Activated T-cell treated with anti-CD3 and anti-CD28 coated beads, Interleukin-2, amount 50 U/mL, for 1 hour (primary cell): Measurements from ENCODE around the gene CEBPG.

Source experiments
- DNase-seq: peaks from one replicate; pipeline ENCODE4 v3.0.0-alpha.2; 2020

CEBPG gene

DNA sequence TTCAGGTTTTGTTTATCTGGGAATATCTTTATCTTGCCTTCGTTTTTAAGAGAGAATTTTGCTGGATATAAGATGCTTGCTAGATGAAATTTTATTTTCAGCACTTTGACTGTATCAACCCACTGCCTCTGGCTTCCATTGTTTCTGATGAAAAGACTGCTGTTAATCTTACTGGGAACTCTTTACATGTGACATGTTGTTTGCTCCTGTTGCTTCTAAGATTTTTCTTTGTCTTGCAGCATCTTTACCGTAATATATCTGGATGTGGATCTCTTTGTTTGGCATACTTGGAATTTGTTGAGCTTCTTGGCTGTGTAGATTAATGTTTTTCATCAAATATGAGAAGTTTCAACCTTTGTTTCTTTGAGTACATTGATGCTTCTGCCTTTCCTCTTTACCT, 18.0 kb upstream of the CEBPG start:
- no peak for DNase-seq

DNA sequence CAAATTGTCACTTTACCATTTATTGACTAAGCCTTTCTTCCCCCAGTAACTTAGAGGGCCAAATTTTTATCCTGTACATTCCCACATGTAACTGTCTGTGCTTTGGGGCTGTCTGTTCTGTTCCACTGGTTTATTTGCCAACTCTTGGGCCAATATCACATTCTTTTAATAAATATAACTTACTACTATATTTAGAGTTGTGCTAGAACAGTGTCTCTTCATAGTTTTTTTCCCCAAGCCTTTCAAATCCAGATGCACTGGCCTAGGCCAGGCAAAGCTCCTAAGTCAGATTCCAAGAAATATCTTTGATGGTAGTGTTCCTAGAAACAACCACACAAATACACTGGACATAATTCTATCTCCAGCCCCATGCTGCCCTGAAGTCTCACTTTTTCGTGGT, 16.0 kb upstream of the CEBPG start:
- no peak for DNase-seq

DNA sequence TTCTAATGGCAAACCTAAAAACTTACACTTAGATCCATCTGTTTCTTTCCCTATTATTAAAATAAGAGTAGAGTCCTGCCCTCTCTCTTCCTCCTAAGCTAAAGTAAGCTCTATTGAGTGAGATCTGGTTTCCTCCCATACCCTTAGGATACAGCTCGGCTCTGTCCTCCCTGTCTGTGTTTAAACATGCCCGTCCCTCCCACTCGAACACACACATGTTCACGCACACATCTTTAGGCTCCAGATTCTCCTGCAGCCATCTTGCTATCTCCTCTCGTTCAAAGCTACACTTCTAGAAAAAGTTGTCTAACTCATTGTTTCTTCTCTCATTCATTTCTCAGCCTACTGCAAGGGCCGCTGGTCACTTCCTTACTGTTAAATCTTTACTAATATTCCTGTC, 15.1 kb upstream of the CEBPG start:
- DNase-seq = no peak

DNA sequence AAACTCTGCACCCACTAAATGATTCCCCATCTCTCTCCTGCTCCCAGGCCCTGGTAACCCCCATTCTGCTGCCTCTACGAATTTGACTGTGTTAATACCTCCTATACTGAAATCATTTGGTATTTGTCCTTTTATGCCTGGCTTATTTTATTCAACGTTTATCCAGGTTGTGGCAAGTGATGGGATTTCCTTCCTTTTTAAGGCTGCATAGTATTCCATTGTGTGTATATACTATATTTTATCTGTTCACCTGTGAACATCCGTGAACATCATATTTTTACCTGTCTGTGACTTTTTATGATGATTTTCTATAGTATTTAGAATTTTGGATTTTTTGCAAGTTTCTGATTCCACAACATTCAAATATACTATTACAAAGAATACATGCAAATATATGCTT, 13.9 kb upstream of the CEBPG start:
- no peak for DNase-seq

DNA sequence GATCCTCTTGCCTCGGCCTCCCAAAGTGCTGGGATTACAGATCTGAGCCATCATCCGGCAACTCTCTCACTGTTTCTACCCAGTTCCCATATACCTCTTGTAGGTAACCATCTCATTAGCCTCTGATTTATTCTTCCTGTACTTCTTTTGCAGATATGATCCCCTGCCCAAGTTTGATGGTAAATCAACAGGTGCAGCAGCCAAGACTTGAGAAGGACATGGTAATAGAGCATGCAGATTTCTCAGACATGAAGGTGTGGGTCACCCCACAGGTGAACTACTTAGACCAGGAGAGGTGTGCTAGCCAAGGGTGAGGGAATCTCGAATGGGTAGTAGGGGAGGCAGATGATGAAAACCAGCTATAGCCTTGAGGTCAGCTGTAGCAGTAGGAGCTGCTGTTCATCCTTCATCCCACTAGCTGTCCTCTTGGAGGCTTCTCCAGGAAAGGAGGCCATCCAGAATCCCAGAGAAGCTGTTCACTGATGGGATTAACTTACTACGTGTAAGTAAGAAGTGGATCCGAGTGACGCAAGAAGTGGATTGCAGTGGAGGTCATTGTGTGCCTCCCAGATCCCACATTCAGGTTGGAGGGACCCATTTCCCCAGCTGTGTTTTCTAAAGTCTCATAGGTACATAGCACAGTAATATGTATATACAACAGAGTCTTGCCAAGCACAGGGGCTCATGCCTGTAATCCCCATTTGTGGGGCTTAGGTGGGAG, 10.8 kb upstream of the CEBPG start:
- DNase-seq = no peak

DNA sequence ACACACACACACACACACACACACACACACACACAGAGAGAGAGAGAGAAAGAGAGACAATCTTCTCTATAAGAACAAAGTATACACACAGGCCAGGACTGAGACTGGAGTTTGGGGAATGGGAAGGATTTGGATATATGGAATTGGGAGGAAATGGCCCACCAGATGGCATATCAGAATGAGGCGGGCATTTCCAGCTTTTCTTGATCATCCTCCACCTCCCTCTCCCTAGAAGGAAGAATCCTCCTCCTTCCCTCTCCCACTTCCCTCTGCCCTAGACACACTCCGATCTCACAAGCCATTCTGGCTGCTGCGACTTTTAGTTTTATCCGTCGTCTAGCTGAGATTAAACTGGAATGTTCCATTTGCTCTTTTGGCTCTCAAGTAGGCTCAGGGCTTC, 10.0 kb upstream of the CEBPG start:
- no peak for DNase-seq

DNA sequence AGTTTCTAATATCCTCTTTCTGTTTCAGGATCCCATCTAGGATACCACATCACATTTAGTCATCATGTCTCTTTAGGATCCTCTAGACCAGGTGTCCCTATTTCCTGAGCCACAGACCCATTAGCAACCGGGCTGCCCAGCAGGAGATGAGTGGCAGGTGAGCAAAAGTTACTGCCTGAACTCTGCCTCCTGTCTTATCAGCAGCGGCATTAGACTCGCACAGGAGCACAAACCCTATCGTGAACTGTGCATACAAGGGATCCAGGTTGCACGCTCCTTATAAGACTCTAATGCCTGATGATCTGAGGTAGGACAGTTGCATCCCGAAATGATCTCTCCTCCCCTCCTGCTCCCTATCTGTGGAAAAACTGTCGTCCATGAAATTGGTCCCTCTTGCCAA, 7.8 kb upstream of the CEBPG start:
- no peak for DNase-seq

DNA sequence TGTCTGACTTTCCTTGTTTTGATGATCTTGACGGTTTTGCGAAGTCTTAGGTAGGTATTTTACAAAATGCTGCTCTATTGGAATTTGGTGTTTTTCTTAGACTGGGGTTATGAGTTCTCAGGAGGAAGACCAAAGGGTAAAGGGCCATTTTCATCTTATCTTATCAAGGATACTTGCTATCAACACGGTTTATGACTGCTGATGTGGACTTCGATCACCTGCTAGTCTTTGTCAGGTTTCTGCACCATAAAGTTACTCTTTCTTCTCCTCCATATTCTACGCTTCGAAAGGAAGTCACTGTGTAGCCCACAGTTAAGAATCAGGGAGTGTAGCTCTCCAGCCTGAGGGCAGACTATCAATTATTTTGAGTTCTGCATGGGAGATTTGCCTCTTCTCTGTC, 7.4 kb upstream of the CEBPG start:
- DNase-seq = no peak

DNA sequence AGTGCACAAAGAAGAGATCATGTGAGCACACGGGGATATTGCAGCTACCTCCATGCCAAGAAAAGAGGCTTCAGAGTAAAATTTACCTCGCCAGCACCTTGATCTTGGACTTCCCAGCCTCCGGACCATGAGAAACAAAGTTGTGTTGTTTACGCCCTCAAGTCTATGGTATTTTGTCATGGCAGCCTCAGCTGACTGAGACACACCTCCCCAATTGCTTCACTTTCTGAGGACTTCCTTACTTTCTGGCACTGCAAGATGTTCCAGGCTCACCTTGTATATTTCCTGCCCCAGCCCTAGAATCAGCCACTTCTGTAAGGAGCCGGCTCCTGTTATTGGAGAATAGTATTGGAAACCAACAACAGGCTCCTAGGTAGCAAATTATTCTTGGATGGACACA, 6.6 kb upstream of the CEBPG start:
- no peak for DNase-seq

DNA sequence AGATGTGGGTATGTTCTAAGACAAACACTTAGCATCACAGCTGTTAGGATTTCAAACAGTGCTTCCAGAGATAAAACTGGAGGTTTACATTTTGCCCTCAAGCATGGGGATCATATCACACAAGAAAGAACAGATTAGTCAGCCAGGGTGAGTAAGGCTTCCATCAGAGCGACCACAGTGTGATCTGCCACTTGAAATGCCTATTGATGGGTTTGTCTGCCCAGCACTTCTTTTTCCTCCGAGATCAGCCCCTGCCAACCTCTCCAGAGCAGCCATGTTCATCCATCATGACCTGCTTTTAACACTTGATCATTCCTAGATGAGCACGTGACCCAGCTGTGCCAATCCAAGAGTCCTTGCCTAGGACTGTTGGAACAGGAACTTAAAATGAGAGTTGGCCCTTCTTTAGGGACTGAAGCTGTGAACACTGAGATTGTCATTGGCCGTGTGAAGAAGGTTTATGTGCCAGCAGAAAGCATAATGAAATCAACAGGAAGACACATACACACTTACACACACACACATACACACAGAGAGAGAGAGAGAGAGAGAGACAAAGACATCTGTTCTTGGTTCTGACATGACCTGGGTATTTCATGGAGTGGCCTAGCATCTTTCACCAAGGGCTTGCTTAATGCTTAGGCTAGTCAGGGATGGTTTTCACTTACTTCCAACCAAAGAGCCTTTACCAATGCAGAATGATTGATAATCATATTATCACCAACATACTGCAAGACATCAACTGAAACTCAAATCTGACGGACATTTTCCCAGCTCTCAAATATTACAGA, 5.2 kb upstream of the CEBPG start:
- DNase-seq = no peak

DNA sequence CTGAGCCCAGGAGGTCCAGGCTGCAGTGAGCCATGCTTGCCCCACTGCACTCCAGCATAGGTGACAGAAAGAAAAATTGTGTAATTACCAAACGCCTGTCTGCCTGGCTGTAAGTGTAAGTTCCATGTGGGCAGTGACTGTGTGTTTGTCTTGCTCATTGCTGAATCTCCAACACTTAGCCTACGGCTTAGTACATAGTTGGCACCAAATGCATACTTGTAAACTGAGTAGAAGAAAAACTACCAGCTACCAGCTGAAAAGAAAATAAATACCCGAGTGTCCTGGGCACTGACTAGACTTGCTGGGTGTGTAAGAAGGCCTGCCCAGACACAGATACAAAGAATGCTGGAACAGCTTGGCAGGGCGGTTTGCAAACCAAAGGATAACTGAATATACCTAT, 2.7 kb upstream of the CEBPG start:
- DNase-seq = no peak

DNA sequence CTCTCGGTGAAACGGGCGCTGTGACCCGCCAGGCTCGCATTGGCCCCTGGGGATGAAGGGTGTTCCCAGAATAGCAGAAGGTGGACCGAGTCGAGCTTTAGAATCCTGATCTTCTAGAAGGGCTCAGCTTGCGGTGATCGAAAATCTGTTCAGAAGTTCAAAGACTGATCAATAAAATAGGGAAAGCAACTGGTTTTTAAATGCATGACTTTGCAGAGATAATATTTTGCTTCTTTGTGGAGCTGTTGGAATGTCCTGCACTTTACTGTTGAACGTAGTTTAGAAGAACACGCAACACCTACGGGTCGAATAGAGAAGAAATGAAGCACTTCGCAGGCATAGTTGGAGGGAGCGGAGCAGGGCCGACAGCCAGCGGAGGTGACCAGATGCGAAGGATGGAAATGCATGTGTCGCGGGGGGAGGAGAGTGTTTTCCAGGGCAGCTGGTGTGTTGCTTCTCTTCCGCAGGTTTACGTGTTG, 766 bp downstream of the CEBPG start:
- DNase-seq = no peak

DNA sequence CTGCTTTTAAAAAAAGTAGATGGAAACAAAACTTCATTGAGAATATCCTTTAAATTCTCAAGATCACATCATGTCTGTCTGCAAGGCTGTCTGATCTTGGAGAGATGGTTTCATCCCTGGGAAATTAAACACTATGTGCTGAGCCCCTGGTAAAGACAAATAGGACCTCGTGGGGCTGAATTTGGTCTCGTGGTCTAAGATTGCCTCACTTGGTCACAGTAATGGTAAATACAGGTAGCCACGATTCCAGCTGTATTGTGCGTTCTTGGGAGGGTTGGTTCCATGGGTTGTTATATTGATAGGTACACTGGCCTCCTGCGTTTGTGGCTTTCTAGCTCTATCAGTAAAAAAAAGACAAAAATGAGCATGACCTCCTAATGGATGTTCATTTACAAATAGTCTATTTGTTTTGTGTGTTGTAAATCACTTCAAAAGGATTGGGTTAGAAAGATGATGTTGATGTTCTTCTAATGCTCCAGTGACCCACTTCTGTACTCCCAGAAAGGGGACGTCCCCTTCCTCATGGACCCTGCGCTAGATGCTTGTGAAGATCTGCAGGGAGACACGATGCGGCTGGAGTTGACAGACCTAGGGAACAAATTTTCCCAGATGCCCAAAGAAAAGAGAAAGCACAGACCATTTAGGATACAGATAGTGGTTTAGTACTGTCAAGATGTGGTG, 1.8 kb downstream of the CEBPG start:
- no peak for DNase-seq

DNA sequence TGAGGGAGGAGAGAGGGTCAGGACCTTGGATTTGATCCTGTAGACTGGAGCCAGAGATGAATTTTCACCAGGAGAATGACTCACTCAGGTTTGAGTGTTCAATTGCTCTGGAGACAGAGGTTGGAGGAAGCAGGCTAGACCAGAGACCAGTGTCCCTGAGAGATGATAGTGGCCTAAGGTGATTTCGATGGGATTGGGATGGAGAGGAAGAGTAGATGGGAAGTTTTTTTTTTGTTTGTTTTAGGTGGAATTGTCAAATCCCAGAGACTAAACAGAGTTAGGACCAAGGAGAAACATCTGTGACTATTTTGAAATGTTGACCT, 2.3 kb downstream of the CEBPG start:
- DNase-seq = no peak

DNA sequence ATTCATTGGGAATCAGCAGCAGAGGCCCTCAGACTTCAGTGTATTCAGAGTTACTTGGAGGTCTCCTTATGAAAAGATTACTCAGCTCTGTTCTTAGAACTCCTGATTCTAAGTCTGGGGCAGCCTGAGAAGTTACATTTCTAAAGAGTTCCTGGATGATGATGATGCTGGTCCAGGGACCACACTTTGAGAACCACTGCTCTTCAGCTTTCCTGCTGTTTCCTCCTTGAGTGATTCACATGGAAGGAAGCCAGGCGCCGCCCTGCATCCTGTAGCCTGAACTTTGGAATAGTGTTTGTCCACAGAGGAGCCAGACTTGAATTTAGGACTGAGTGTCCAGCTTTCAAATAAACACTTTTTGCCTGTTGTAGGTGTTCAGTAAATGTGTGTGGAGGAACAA, 2.9 kb downstream of the CEBPG start:
- no peak for DNase-seq

DNA sequence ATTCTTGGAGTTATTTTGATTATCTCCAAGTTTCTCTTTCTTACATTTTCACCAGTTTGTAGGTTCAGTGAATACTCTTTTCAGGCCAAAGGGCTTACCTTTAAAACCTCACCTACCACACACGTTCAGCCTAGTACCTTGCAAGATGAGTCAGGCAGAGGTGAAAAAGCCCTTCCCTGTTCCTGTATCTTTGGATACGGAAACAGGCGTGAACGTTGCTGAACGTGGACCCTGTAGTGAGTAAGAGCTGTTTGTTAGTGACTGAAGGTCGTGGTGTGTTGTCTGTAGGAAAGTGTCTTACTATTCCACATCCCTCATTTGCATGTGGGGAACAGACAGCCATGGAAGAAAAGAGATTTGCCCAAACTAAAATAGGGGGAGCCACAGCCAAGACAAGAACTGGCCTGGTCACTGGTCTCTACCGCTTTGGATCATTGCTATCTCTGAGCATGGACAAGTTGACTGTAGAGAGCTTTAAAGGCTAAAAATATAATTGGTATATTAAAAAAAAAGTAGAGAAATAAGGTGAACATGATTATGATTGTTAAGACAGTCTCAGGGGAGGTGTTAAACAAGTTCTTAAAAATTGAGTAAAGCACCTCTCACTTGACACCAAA, 3.5 kb downstream of the CEBPG start:
- DNase-seq = no peak

DNA sequence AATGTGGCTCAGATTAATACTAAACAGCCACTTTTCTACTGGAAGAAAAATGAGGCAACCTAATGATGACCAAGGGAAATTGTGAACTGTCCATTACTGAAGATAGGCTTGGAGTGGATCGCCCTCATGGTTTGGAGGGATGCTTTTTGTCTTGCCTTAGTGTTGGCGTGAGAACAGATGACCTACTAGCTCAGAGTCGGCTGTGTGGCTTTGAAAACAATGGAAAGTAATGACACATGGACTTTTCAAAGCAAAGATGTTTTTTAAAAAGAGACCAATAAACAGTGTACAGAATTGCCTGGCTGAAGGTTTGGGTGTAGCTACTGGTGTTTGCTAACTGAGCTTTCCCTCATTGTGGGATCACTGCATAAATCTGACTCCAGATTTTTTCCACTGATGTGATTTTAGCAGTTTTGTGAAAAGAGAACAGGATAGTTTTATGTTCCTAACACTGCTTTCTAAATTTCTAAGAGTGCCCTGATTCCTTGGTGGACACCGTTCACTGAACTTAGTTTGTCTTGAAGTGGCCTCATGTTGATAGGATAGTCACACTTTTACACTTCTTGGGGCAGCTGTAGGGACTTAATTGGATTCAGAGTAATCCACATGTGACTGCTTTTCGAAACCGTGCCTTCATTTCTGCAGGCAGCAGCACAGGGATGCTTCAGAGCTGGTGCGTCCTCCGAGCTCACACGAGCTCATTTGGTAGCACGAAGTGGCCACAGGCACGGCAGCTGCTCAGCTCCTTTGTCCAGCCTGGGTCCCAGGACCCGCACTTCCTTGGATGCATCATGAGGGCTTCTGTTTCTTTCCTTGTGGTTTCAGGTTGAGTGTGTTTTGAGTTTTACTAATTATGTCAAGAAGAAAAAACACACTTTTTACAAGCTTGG, 4.3 kb downstream of the CEBPG start:
- no peak for DNase-seq

DNA sequence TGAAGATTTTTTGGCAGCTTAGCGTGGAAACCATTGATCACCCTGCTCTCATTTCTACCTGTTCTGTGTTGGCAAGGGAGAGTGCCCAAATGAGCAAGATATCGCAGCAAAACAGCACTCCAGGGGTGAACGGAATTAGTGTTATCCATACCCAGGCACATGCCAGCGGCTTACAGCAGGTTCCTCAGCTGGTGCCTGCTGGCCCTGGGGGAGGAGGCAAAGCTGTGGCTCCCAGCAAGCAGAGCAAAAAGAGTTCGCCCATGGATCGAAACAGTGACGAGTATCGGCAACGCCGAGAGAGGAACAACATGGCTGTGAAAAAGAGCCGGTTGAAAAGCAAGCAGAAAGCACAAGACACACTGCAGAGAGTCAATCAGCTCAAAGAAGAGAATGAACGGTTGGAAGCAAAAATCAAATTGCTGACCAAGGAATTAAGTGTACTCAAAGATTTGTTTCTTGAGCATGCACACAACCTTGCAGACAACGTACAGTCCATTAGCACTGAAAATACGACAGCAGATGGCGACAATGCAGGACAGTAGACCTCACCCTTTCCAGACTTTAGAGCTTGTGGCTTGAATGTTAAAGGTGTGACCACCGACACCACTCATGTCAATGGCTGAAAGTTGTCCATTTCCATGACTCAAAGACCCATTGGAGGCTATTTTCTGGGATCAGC, 5.8 kb downstream of the CEBPG start:
- DNase-seq = no peak

DNA sequence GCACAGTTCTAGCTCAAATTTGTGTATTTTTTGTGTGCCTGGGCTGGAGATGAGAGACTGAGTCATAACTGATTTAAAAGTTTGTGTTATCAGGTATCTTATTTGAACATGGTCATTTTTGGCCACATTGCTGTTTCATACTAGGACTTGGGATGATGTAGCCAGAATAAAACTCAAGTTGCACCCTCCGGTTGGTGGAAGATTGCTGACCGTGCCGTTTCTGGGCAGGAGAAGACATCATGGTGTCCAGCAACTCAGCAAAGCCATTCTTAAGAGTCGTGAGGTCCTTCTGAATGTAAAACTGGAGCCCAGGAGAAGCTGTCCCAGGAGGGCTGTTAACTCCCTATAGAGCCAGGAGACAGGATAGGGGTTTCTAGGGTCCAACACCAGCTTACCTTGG, 7.6 kb downstream of the CEBPG start:
- DNase-seq = no peak

DNA sequence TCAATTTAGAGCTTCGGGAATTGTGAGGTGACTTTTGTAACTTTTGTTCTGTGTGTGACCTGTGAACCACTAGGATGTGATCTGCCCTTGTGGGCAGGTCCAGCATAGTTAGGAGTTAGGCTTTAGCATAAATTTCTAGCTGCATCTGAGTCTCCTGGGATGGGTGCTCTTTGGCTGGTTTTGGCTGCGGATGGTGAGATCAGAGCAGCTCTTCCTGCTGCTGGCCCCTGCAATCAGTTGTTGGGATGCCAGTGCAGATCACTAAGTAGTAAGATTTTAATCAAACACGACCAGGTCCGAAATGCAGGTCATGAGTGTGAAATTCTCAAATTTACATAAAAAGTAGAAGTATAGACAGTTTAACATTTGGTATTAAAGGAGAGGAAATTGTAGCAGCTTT, 8.5 kb downstream of the CEBPG start:
- no peak for DNase-seq

DNA sequence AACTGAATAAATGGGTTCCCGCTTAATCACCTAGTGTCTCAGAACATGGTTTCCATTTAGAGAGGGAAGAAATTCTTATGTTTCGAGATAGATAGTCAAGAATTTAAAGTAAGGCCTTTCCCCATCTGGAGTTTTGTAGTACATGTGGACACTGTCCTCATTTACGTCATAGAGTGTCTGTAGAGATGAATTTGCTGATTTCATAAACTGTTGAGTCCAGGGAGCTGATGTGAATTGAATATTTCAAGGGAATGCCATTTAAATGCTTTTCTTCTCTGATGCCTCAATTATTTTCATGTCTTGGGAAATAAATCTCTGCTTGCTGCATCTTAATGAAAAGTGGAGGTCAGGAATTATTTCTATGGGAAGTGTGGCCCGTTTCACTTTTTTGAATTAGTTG, 9.5 kb downstream of the CEBPG start:
- no peak for DNase-seq

DNA sequence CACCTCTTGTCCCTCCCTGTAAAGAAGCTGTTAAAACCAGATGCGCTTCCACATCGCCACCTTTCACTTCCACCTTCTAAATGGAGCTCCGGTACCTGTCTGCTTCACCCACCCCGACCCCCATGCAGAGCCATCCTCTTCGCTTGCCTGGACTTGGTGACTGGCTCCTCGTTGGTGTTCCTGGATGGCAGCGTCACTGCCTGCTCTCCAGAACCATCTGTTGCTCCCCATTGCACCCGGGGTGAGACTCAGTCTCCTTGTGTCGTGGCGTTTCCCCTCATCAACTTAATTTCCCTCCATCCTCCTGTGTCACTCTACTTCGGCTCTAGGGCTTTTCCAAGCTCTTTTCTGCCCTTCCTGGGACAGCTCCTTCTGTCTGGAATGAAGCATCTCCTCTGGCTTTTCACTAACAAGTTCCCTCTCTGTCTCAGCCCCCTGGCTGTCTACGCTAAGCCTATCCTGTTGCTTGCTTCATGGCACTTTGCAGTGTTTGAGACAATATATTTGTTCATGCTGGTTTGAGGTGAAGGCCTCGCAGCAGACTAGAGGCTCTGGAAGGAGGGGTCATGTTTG, 10.3 kb downstream of the CEBPG start:
- DNase-seq = peak; percentile 11
